ENCODE data around the gene TLCD3B.

GRCh38 chr16:30063278-30063892, 32.3 kb upstream of the TLCD3B start:
- TF ChIP-seq, protein P1, sequence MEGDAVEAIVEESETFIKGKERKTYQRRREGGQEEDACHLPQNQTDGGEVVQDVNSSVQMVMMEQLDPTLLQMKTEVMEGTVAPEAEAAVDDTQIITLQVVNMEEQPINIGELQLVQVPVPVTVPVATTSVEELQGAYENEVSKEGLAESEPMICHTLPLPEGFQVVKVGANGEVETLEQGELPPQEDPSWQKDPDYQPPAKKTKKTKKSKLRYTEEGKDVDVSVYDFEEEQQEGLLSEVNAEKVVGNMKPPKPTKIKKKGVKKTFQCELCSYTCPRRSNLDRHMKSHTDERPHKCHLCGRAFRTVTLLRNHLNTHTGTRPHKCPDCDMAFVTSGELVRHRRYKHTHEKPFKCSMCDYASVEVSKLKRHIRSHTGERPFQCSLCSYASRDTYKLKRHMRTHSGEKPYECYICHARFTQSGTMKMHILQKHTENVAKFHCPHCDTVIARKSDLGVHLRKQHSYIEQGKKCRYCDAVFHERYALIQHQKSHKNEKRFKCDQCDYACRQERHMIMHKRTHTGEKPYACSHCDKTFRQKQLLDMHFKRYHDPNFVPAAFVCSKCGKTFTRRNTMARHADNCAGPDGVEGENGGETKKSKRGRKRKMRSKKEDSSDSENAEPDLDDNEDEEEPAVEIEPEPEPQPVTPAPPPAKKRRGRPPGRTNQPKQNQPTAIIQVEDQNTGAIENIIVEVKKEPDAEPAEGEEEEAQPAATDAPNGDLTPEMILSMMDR (IDR thresholded peaks at IDR 0.05; ENCODE audit: poor library complexity, severe bottlenecking), result no peak
- TF ChIP-seq TAF1 (IDR thresholded peaks at IDR 0.05; ENCODE audit: low read depth) (no peak), EZH2 (IDR thresholded peaks at IDR 0.05; ENCODE audit: borderline replicate concordance, insufficient read depth, low read length, poor library complexity, severe bottlenecking) (no peak), RAD21 (conservative IDR thresholded peaks at IDR 0.05) (no peak), POLR2AphosphoS5 (IDR thresholded peaks at IDR 0.05) (no peak), EP300 (conservative IDR thresholded peaks at IDR 0.05; ENCODE audit: poor library complexity, severe bottlenecking) (no peak)
- TF ChIP-seq, protein P2, sequence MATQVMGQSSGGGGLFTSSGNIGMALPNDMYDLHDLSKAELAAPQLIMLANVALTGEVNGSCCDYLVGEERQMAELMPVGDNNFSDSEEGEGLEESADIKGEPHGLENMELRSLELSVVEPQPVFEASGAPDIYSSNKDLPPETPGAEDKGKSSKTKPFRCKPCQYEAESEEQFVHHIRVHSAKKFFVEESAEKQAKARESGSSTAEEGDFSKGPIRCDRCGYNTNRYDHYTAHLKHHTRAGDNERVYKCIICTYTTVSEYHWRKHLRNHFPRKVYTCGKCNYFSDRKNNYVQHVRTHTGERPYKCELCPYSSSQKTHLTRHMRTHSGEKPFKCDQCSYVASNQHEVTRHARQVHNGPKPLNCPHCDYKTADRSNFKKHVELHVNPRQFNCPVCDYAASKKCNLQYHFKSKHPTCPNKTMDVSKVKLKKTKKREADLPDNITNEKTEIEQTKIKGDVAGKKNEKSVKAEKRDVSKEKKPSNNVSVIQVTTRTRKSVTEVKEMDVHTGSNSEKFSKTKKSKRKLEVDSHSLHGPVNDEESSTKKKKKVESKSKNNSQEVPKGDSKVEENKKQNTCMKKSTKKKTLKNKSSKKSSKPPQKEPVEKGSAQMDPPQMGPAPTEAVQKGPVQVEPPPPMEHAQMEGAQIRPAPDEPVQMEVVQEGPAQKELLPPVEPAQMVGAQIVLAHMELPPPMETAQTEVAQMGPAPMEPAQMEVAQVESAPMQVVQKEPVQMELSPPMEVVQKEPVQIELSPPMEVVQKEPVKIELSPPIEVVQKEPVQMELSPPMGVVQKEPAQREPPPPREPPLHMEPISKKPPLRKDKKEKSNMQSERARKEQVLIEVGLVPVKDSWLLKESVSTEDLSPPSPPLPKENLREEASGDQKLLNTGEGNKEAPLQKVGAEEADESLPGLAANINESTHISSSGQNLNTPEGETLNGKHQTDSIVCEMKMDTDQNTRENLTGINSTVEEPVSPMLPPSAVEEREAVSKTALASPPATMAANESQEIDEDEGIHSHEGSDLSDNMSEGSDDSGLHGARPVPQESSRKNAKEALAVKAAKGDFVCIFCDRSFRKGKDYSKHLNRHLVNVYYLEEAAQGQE (IDR thresholded peaks at IDR 0.05; ENCODE audit: borderline replicate concordance), result no peak

Measured in neural cell (in vitro differentiated cells).